Keratinocyte (primary cell): ENCODE data around the gene ZBTB33. TPM values are rescaled to one million over a fixed set of nuclear protein-coding genes. Genes with fewer than 3 reads are reported as not detected.

Experiments used
- DNase-seq: peaks from one replicate; pipeline ENCODE4 v3.0.0-alpha.2; 2011; ENCODE audit warnings: low read depth, missing footprints, low spot score
- FAIRE-seq: peaks from 2 replicates; lab custom pipeline; 2011; peaks lifted over from hg19 to GRCh38; lab: Jason Lieb, UNC
- H2AFZ ChIP-seq: 2 replicates; pipeline ENCODE4 v1.6.0; 2012; ENCODE audit warnings: low read length, control low read depth, inconsistent platforms; ENCODE audit not compliant: control insufficient read depth
- H3K27ac ChIP-seq: 2 replicates; pipeline ENCODE4 v1.5.1; 2011; ENCODE audit warnings: low read length; ENCODE audit not compliant: control insufficient read depth, insufficient read depth
- H3K27me3 ChIP-seq: 3 replicates; pipeline ENCODE4 v1.6.0; 2011; ENCODE audit warnings: low read length; ENCODE audit not compliant: control insufficient read depth, insufficient read depth; ENCODE audit errors: extremely low read depth
- H3K36me3 ChIP-seq, 2 experiments: 2 replicates in 1 of 2; 3 replicates in 1 of 2; pipeline ENCODE4 v1.5.1; 2011; ENCODE audit warnings: low read length in 2 of 2, mild to moderate bottlenecking in 1 of 2; ENCODE audit not compliant: control insufficient read depth in 2 of 2, insufficient read depth in 2 of 2; ENCODE audit errors: extremely low read depth in 1 of 2
- H3K4me1 ChIP-seq: 3 replicates; pipeline ENCODE4 v1.5.1; 2011; ENCODE audit warnings: low read length; ENCODE audit not compliant: control insufficient read depth, insufficient read depth; ENCODE audit errors: extremely low read depth
- H3K4me2 ChIP-seq: 3 replicates; pipeline ENCODE4 v1.6.0; 2011; ENCODE audit warnings: low read depth, low read length; ENCODE audit not compliant: control insufficient read depth, insufficient read depth; ENCODE audit errors: extremely low read depth
- H3K4me3 ChIP-seq, 3 experiments: fragments of 200-600 bp in 1 of 3; sonication (generic) in 1 of 3; 2 replicates in 2 of 3; 3 replicates in 1 of 3; pipeline ENCODE4 v1.5.1; 2011 to 2016; ENCODE audit warnings: low read length in 3 of 3, mild to moderate bottlenecking in 3 of 3, control low read depth in 2 of 3, inconsistent platforms in 1 of 3, low read depth in 1 of 3, mixed read lengths in 1 of 3, mixed run types in 1 of 3, moderate library complexity in 1 of 3; ENCODE audit not compliant: control insufficient read depth in 2 of 3, insufficient read depth in 2 of 3; ENCODE audit errors: extremely low read depth in 1 of 3
- H3K79me2 ChIP-seq: 2 replicates; pipeline ENCODE4 v1.6.0; 2012; ENCODE audit warnings: low read length; ENCODE audit not compliant: control insufficient read depth, insufficient read depth
- H3K9ac ChIP-seq: 3 replicates; pipeline ENCODE4 v1.6.0; 2011; ENCODE audit warnings: low read length; ENCODE audit not compliant: control insufficient read depth, insufficient read depth; ENCODE audit errors: extremely low read depth
- H3K9me1 ChIP-seq: 3 replicates; pipeline ENCODE4 v1.6.0; 2011; ENCODE audit warnings: low read length; ENCODE audit not compliant: control insufficient read depth, insufficient read depth; ENCODE audit errors: extremely low read depth
- H3K9me3 ChIP-seq: 2 replicates; pipeline ENCODE4 v1.5.1; 2012; ENCODE audit warnings: low read depth, low read length; ENCODE audit not compliant: control insufficient read depth
- H4K20me1 ChIP-seq: 3 replicates; pipeline ENCODE4 v1.6.0; 2011; ENCODE audit warnings: low read length; ENCODE audit not compliant: control insufficient read depth, insufficient read depth; ENCODE audit errors: extremely low read depth
- CTCF ChIP-seq, 3 experiments: IDR thresholded peaks in 1 of 3; conservative IDR thresholded peaks in 1 of 3; optimal IDR thresholded peaks in 1 of 3; 2 replicates in 2 of 3; 3 replicates in 1 of 3; pipeline versions ENCODE3 to v1.5.1; 2011; ENCODE audit warnings: low read length in 3 of 3, mild to moderate bottlenecking in 3 of 3, moderate library complexity in 2 of 3, control low read depth in 1 of 3, inconsistent platforms in 1 of 3; ENCODE audit not compliant: insufficient read depth in 2 of 3; ENCODE audit errors: extremely low read depth in 1 of 3
- EZH2 ChIP-seq: IDR thresholded peaks from one replicate; pipeline ENCODE4 v1.6.1; 2012; ENCODE audit warnings: inconsistent platforms, mild to moderate bottlenecking, low read length, moderate library complexity
- dilution Hi-C: fragments of 300-500 bp; cut with MboI; formaldehyde crosslinking; loops from one replicate; pipeline ENCODE4 v1.7.0; 2020; ENCODE audit warnings: low sequenced_read_pairs; ENCODE audit not compliant: extremely low pct_ligation_motif_present
- polyA plus RNA-seq, 5 experiments: library from polyadenylated mRNA; depleted of rRNA in 3 of 5; stranded (reverse) in 3 of 5; stranded (forward) in 1 of 5; unstranded in 1 of 5; fragments of >200 nt; gene quantifications; 1 replicate in 1 of 5; 2 replicates in 3 of 5; 3 replicates in 1 of 5; pipeline versions ENCODE4 v1.2.1 to v1.2.3, GENCODE V29; 2011 to 2012; ENCODE audit warnings: missing spikeins in 2 of 5, low read depth in 1 of 5, low replicate concordance in 1 of 5

The ZBTB33 gene
- polyA plus RNA-seq, 1 donor (not counting 4 experiments of a cell fraction or from before 2014, with no cell fraction given): 13.4 TPM

- Histone ChIP-seq H3K27me3 (no peaks in the 10 kb centered on the region), H3K4me3 (no peak overlapping the region), H3K9ac (no peak overlapping the region), H4K20me1 (no peaks in the 10 kb centered on the region), H2AFZ (no peak overlapping the region), H3K79me2 (no peaks in the 10 kb centered on the region), H3K36me3 (no peaks in the 10 kb centered on the region), H3K9me1 (no peaks in the 10 kb centered on the region), H3K9me3 (no peaks in the 10 kb centered on the region), H3K4me2 (no peak overlapping the region), H3K4me1 (no peaks in the 10 kb centered on the region), H3K27ac (no peak overlapping the region)
- TF ChIP-seq CTCF (optimal IDR thresholded peaks at IDR 0.05 in 1 of 3, IDR thresholded peaks at IDR 0.05 in 1 of 3, conservative IDR thresholded peaks at IDR 0.05 in 1 of 3; ENCODE audit: extremely low read depth in 1 of 3, insufficient read depth in 2 of 3, low read length in 3 of 3) (no peak), EZH2 (no peak)
- dilution Hi-C loops: no loop called here
- DNase-seq: no peak
- FAIRE-seq: no peak
These were observed 44.5 kb upstream of the ZBTB33 start for GRCh38 chrX:120205816-120206753.

- Histone ChIP-seq H3K9me3 (no peaks in the 10 kb centered on the region), H4K20me1 (no peaks in the 10 kb centered on the region), H2AFZ (no peak overlapping the region), H3K4me1 (no peaks in the 10 kb centered on the region), H3K4me3 (no peak overlapping the region), H3K9ac (no peak overlapping the region), H3K27ac (no peak overlapping the region), H3K36me3 (no peaks in the 10 kb centered on the region), H3K27me3 (no peaks in the 10 kb centered on the region), H3K4me2 (no peak overlapping the region), H3K9me1 (no peaks in the 10 kb centered on the region), H3K79me2 (no peaks in the 10 kb centered on the region)
- FAIRE-seq (no peak), DNase-seq (no peak)
- TF ChIP-seq CTCF (optimal IDR thresholded peaks at IDR 0.05 in 1 of 3, IDR thresholded peaks at IDR 0.05 in 1 of 3, conservative IDR thresholded peaks at IDR 0.05 in 1 of 3; ENCODE audit: extremely low read depth in 1 of 3, insufficient read depth in 2 of 3, low read length in 3 of 3) (no peak), EZH2 (no peak)
- dilution Hi-C loops: no loop called here
These were observed 43.5 kb upstream of the ZBTB33 start for GRCh38 chrX:120207009-120207605.
